MM.1S (cell line): ENCODE data around the gene PDLIM5.

ENCODE experiments used
- CTCF ChIP-seq: fragments of 300-600 bp; sonication (generic); IDR thresholded peaks from 2 replicates; pipeline ENCODE4 v1.5.1; 2016; ENCODE audit warnings: antibody characterized with exemption, low read length, mixed read lengths
- EZH2phosphoT487 ChIP-seq: fragments of 300-600 bp; sonication (generic); IDR thresholded peaks from 2 replicates; pipeline ENCODE4 v1.6.1; 2018; ENCODE audit warnings: antibody characterized with exemption, low read length

- no peak for TF ChIP-seq CTCF
- TF ChIP-seq EZH2phosphoT487 = no peak
Measured at GRCh38 chr4:94527556-94528233, 76.0 kb downstream of the PDLIM5 start.
